HEK293 (cell line): Measurements from ENCODE around the gene KRTAP21-3.

ENCODE experiments used
- CTCF ChIA-PET: fragments of 350-600 bp; formaldehyde crosslinking; extraction: SDS; loops from one replicate; lab custom pipeline; 2021; ENCODE audit warnings: antibody characterized with exemption; lab: Yijun Ruan, JAX
- POLR2A ChIA-PET: fragments of 300-600 bp; formaldehyde crosslinking; extraction: SDS; loops from one replicate; lab custom pipeline; 2020; ENCODE audit warnings: antibody characterized with exemption, inconsistent platforms; lab: Yijun Ruan, JAX
- H3K27ac ChIP-seq: fragments of 200-500 bp; sonication (Bioruptor generic); 2 replicates; pipeline ENCODE4 v1.5.1; 2014; ENCODE audit warnings: low read depth, low read length, control low read depth, inconsistent platforms; ENCODE audit errors: extremely low read depth
- H3K36me3 ChIP-seq, 2 experiments: fragments of 200-500 bp in 1 of 2; sonication (Bioruptor generic) in 1 of 2; 1 replicate in 1 of 2; 2 replicates in 1 of 2; pipeline ENCODE4 v1.5.1; 2014 to 2017; ENCODE audit warnings: inconsistent platforms in 2 of 2, low read length in 2 of 2; ENCODE audit not compliant: control insufficient read depth in 2 of 2, insufficient read depth in 1 of 2
- H3K4me1 ChIP-seq: fragments of 200-500 bp; sonication (Bioruptor generic); 2 replicates; pipeline ENCODE4 v1.5.1; 2014; ENCODE audit warnings: mild to moderate bottlenecking, low read length, inconsistent platforms; ENCODE audit not compliant: control insufficient read depth, insufficient read depth
- H3K4me3 ChIP-seq: 2 replicates; pipeline ENCODE4 v1.5.1; 2011; ENCODE audit warnings: low read depth, mild to moderate bottlenecking, control low read depth, low read length, moderate library complexity
- H3K9me3 ChIP-seq: fragments of 200-500 bp; sonication (Bioruptor generic); 2 replicates; pipeline ENCODE4 v1.5.1; 2014; ENCODE audit warnings: low read depth, low read length, inconsistent platforms; ENCODE audit not compliant: control insufficient read depth, insufficient read depth
- IKZF3 ChIP-seq: fragments of 450-650 bp; IDR thresholded peaks from 2 replicates; pipeline ENCODE4 v1.5.0; 2018; ENCODE audit warnings: missing biosample characterization, mild to moderate bottlenecking, missing genetic modification characterization, moderate library complexity
- KLF7 ChIP-seq: fragments of 450-650 bp; formaldehyde crosslinking; IDR thresholded peaks from 2 replicates; pipeline ENCODE4 v1.5.1; 2016; ENCODE audit warnings: missing biosample characterization, missing genetic modification characterization, borderline replicate concordance
- KLF8 ChIP-seq: fragments of 450-650 bp; formaldehyde crosslinking; IDR thresholded peaks from 2 replicates; pipeline ENCODE4 v1.5.1; 2016; ENCODE audit warnings: missing biosample characterization, missing genetic modification characterization
- MZF1 ChIP-seq: fragments of 450-650 bp; formaldehyde crosslinking; IDR thresholded peaks from 2 replicates; pipeline ENCODE4 v1.5.1; 2017; ENCODE audit warnings: missing biosample characterization, missing genetic modification characterization, borderline replicate concordance
- PRDM1 ChIP-seq: fragments of 450-650 bp; formaldehyde crosslinking; IDR thresholded peaks from 2 replicates; pipeline ENCODE4; 2016; ENCODE audit warnings: missing biosample characterization, missing genetic modification characterization
- REST ChIP-seq: fragments of 450-650 bp; formaldehyde crosslinking; IDR thresholded peaks from 2 replicates; pipeline ENCODE4 v1.5.1; 2016; ENCODE audit warnings: missing biosample characterization, missing genetic modification characterization
- ZBTB11 ChIP-seq: fragments of 450-650 bp; formaldehyde crosslinking; conservative IDR thresholded peaks from 2 replicates; pipeline ENCODE4 v1.5.1; 2016; ENCODE audit warnings: low read depth, missing biosample characterization, missing genetic modification characterization
- ZNF133 ChIP-seq: fragments of 450-650 bp; formaldehyde crosslinking; IDR thresholded peaks from 2 replicates; pipeline ENCODE4 v1.5.1; 2016; ENCODE audit warnings: missing biosample characterization, missing genetic modification characterization
- ZNF138 ChIP-seq: fragments of 450-650 bp; formaldehyde crosslinking; IDR thresholded peaks from 2 replicates; pipeline ENCODE4 v1.5.1; 2016; ENCODE audit warnings: missing biosample characterization, missing genetic modification characterization, borderline replicate concordance
- ZNF146 ChIP-seq: fragments of 450-650 bp; formaldehyde crosslinking; IDR thresholded peaks from 2 replicates; pipeline ENCODE4 v1.5.1; 2016; ENCODE audit warnings: missing biosample characterization, missing genetic modification characterization
- ZNF148 ChIP-seq: fragments of 450-650 bp; formaldehyde crosslinking; IDR thresholded peaks from 2 replicates; pipeline ENCODE4 v1.5.0; 2017; ENCODE audit warnings: missing biosample characterization, missing genetic modification characterization, borderline replicate concordance
- ZNF202 ChIP-seq: fragments of 450-650 bp; formaldehyde crosslinking; IDR thresholded peaks from 2 replicates; pipeline ENCODE4 v1.5.1; 2016; ENCODE audit warnings: missing biosample characterization, missing genetic modification characterization, borderline replicate concordance
- ZNF324 ChIP-seq: fragments of 450-650 bp; formaldehyde crosslinking; IDR thresholded peaks from 2 replicates; pipeline ENCODE4 v1.5.1; 2016; ENCODE audit warnings: missing biosample characterization, missing genetic modification characterization
- ZNF449 ChIP-seq: fragments of 450-650 bp; formaldehyde crosslinking; IDR thresholded peaks from 2 replicates; pipeline ENCODE4 v1.5.1; 2017; ENCODE audit warnings: missing biosample characterization, mild to moderate bottlenecking, missing genetic modification characterization, moderate library complexity
- ZNF488 ChIP-seq: fragments of 450-650 bp; formaldehyde crosslinking; IDR thresholded peaks from 2 replicates; pipeline ENCODE4 v1.5.1; 2016; ENCODE audit warnings: missing biosample characterization, missing genetic modification characterization
- ZNF629 ChIP-seq: fragments of 450-650 bp; formaldehyde crosslinking; IDR thresholded peaks from 2 replicates; pipeline ENCODE4 v1.5.1; 2017; ENCODE audit warnings: missing biosample characterization, missing genetic modification characterization
- ZNF658 ChIP-seq: fragments of 450-650 bp; formaldehyde crosslinking; IDR thresholded peaks from 2 replicates; pipeline ENCODE4; 2016; ENCODE audit warnings: missing biosample characterization, missing genetic modification characterization
- ZNF785 ChIP-seq: fragments of 450-650 bp; formaldehyde crosslinking; IDR thresholded peaks from 2 replicates; pipeline ENCODE4 v1.5.1; 2016; ENCODE audit warnings: missing biosample characterization, missing genetic modification characterization
- ZNF791 ChIP-seq: fragments of 450-650 bp; formaldehyde crosslinking; IDR thresholded peaks from 2 replicates; pipeline ENCODE4 v1.5.1; 2016; ENCODE audit warnings: missing biosample characterization, missing genetic modification characterization
- ZSCAN5A ChIP-seq: fragments of 450-650 bp; formaldehyde crosslinking; IDR thresholded peaks from 2 replicates; pipeline ENCODE4 v1.5.1; 2016; ENCODE audit warnings: missing biosample characterization, missing genetic modification characterization

The KRTAP21-3 gene

GRCh38 chr21:30676737-30677136, 41.8 kb downstream of the KRTAP21-3 start (continued):
- TF ChIP-seq ZNF658 (tag by site-specific recombination) = no peak
- no peak for TF ChIP-seq ZNF791 (tag by site-specific recombination)

- H3K27ac ChIP-seq = no peak overlapping the region
- H3K4me3 ChIP-seq = no peak overlapping the region
- ChIA-PET CTCF (interaction anchor here (0.6 kb wide), 1 partner anchor 1685 kb away, joined by 3 read pairs; no protein-coding TSS in a partner anchor), POLR2A (no interaction called here)
- H3K4me1 ChIP-seq = no peaks in the 10 kb centered on the region
- H3K36me3 ChIP-seq = no peaks in the 10 kb centered on the region
- H3K9me3 ChIP-seq = no peaks in the 10 kb centered on the region
- TF ChIP-seq ZNF133 (tag by site-specific recombination) (no peak), ZNF488 (no peak), ZNF202 (no peak), ZNF449 (tag by site-specific recombination) (no peak), KLF8 (no peak), ZNF324 (no peak), PRDM1 (tag by site-specific recombination) (no peak), ZNF138 (no peak)
Observed at GRCh38 chr21:30674312-30674711, 44.3 kb downstream of the KRTAP21-3 start.

GRCh38 chr21:30672985-30673650, 45.5 kb downstream of the KRTAP21-3 start:
- H3K4me3 ChIP-seq = no peak overlapping the region
- no peak overlapping the region for H3K27ac ChIP-seq
- ChIA-PET POLR2A (no interaction called here), CTCF (interaction anchor here (0.6 kb wide), 1 partner anchor 264 kb away, joined by 3 read pairs; no protein-coding TSS in a partner anchor)
- no peaks in the 10 kb centered on the region for H3K9me3 ChIP-seq
- no peaks in the 10 kb centered on the region for H3K36me3 ChIP-seq
- no peaks in the 10 kb centered on the region for H3K4me1 ChIP-seq
- TF ChIP-seq REST (tag by site-specific recombination) (no peak), ZNF148 (tag by site-specific recombination) (no peak), KLF7 (tag by site-specific recombination) (no peak), ZNF146 (tag by site-specific recombination) (no peak), MZF1 (no peak), ZSCAN5A (tag by site-specific recombination) (no peak), ZNF785 (tag by site-specific recombination) (no peak), IKZF3 (tag by site-specific recombination) (no peak), ZNF629 (tag by site-specific recombination) (no peak), ZNF133 (tag by site-specific recombination) (no peak), ZBTB11 (tag by site-specific recombination) (no peak)
